Prostate gland (tissue), 2 donors: ENCODE data around the gene CDK5RAP2.
"Not testable (repeated sequence)": the region's sequence is repeated elsewhere in the genome, so short reads cannot be mapped to it uniquely, and the experiment has no call there.

Experiments
- POLR2A ChIP-seq: fragments of 450-650 bp; IDR thresholded peaks from one replicate; pipeline ENCODE4 v1.6.1; 2016; ENCODE audit warnings: antibody characterized with exemption, mild to moderate bottlenecking
- TF ChIP-seq, protein P1 (sequence below), 4 experiments: fragments of 200-600 bp in 2 of 4; fragments of 450-650 bp in 2 of 4; sonication (generic) in 2 of 4; IDR thresholded peaks; 1 replicate in 3 of 4; 2 replicates in 1 of 4; pipeline ENCODE4 v1.5.1; 2016 to 2019; ENCODE audit warnings: antibody characterized with exemption in 4 of 4, mild to moderate bottlenecking in 2 of 4, moderate library complexity in 2 of 4

DNA sequence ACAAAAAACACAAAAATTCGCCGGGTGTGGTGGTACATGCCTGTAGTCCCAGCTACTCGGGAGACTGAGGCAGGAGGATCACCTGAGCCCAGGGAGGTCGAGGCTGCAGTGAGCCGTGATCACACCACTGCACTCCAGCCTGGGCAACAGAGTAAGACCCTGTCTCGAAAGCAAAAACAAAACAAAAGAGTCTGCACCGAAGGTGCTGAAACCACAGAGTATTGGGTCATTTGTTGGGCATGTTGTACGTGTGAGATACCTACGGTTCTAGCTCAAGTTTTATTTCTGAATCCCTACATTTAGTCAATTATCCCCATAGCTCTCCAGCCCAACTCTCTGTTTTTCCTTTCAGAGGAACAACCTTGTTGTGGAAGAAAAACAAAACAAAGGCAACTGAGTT is 118.3 kb downstream of the CDK5RAP2 start:
- TF ChIP-seq, protein P1, sequence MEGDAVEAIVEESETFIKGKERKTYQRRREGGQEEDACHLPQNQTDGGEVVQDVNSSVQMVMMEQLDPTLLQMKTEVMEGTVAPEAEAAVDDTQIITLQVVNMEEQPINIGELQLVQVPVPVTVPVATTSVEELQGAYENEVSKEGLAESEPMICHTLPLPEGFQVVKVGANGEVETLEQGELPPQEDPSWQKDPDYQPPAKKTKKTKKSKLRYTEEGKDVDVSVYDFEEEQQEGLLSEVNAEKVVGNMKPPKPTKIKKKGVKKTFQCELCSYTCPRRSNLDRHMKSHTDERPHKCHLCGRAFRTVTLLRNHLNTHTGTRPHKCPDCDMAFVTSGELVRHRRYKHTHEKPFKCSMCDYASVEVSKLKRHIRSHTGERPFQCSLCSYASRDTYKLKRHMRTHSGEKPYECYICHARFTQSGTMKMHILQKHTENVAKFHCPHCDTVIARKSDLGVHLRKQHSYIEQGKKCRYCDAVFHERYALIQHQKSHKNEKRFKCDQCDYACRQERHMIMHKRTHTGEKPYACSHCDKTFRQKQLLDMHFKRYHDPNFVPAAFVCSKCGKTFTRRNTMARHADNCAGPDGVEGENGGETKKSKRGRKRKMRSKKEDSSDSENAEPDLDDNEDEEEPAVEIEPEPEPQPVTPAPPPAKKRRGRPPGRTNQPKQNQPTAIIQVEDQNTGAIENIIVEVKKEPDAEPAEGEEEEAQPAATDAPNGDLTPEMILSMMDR (IDR thresholded peaks at IDR 0.05) = not testable (repeated sequence)
- TF ChIP-seq POLR2A = not testable (repeated sequence)
